NOMO-1 treated with DMSO at 0.1 percent for 48 hours (cell line): Measurements from ENCODE around the gene CALHM1.
"Not testable (repeated sequence)": the region's sequence is repeated elsewhere in the genome, so short reads cannot be mapped to it uniquely, and the experiment has no call there.

Experiments
- DNase-seq: peaks from one replicate; lab custom pipeline; 2025; ENCODE audit not compliant: unreplicated experiment; lab: John Stamatoyannopoulos, UW

The CALHM1 gene

DNA sequence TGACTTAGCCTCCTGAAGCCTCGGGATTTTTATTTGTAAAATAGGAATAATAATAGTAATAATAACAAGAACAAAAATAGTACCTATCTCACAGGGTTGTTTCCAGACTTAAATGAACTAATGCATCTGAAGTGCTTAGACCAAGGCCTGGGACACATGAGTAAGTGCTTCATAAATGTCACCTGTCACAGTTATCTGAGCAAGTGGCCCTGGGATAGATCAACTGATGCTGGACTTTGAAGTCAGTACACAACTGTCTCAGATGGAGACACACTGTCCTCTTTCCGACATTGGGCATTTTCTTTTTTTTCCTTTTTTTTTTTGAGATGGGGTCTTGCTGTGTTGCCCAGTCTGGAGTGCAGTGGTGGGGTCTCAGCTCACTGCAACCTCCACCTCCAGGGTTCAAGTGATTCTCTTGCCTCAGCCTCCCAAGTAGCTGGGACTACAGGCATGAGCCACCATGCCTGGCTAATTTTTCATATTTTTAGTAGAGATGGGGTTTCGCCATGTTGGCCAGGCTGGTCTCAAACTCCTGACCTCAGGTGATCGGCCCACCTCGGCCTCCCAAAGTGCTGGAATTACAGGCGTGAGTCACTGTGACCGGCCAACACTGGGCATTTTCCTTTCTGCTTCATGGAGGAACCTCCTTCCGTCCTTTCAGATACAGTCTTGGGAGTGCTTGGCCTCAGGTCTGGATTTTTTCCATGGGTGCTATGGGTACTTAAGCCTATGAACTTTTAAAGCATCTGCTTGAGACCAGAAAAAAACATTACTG is 28.1 kb upstream of the CALHM1 start:
- DNase-seq, result not testable (repeated sequence)

DNA sequence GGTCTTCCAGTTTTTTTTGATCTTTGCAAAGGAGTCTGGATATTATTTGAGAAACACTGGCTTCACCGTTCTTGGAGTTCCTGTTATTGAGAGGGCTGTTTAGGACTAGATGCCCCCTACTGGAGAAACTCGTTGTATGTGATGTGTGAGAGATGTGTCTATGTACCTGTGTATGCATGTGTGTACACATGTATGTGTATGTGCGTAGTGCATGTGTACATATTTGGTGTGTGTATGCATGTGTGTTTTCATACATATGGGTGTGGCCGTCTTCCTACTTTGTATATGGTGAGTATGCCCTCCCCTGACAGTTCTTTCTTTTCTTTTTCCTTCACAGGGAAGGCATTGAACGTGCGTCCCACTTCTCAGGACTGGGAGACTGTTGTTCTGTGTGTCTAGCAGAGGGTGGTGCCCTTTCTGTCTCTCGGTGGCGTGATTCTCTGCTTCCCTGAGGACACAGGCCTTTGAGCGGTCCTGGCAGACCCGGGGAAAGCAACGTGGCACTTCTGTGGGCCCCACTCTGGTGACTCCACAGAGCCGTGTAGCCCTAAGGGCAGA is 23.4 kb upstream of the CALHM1 start:
- DNase-seq, result peak; percentile 75

- no peak for DNase-seq
Measured at GRCh38 chr10:103480521-103480920, 21.8 kb upstream of the CALHM1 start.

- DNase-seq, result no peak
Measured at GRCh38 chr10:103479135-103479534, 20.4 kb upstream of the CALHM1 start, which contains the start of gene CALHM3. Gene CALHM3 (minus strand): TSS chr10:103479240. CDS start chr10:103479032, 208 bp downstream.

- no peak for DNase-seq
Measured at GRCh38 chr10:103478671-103479070, 20.0 kb upstream of the CALHM1 start.

GRCh38 chr10:103476046-103476768 is 17.5 kb upstream of the CALHM1 start:
- peak; percentile 47 for DNase-seq

GRCh38 chr10:103475437-103475836 is 16.7 kb upstream of the CALHM1 start:
- no peak for DNase-seq

GRCh38 chr10:103474077-103474476 is 15.4 kb upstream of the CALHM1 start:
- DNase-seq, result no peak

DNA sequence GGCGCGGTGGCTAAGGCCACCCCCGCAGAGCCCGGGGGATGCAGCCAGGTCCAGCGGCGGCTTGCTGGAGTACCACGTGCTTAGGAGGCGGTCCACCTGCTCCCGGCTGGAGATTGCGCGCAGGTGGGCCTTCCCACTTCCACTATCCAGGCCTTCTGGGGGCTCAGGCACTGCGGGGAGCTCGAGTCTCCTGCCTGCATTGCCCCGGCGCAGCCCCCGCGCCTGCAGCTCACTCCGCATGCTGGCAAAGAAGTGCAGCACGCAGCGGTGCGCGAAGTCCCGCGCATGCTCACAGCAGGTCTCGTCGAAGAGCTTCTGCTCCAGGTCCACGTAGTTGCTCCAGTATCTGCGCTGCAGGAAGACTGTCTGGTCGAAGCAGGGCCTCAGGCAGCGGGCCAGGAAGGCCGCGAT is 14.6 kb upstream of the CALHM1 start:
- DNase-seq, result no peak

- DNase-seq, result peak; percentile 76
Measured at GRCh38 chr10:103472005-103472404, 13.3 kb upstream of the CALHM1 start.

DNA sequence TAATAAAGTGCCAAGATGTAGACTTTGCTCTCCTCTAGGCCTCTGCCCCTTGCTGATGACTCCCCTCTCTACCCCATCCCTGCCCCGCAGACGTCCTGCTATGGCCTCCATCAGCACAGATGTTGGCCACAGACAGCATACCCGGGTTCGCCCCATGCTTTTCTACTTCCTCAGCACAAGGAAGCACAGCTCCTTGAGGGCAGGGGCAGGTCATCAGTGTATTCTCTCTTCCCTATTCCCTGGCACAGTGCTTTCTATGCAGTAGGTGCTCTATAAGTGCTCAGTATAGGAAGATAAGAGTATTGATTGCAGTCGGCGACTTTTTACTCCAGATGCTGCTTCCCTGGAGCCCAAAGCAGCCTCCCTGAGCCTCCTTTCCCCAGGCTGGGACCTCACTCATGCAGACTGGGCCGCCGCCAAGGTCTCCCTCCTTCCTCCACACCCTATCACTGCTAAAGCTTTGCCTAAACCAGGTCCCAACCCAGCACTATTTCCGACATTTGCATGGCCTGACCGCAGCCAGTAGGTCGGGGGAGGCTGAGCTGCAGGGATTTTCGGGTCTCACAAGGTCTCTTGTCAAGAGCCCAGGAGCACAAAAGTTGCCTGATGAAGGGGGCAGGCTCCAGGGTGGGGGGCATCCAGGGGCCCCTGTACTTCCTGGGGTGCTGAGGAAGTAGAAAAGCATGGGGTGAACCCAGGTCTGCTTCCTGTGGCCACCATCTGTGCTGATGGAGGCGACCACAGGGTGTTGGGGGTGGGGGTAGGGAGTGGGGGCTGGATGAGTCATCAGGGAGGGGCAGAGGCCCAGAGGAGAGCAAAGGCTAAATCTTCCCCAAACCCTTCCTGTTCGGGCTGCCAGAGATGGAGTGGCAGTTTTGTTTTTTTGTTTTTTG is 12.3 kb upstream of the CALHM1 start:
- peak; percentile 87 for DNase-seq

DNA sequence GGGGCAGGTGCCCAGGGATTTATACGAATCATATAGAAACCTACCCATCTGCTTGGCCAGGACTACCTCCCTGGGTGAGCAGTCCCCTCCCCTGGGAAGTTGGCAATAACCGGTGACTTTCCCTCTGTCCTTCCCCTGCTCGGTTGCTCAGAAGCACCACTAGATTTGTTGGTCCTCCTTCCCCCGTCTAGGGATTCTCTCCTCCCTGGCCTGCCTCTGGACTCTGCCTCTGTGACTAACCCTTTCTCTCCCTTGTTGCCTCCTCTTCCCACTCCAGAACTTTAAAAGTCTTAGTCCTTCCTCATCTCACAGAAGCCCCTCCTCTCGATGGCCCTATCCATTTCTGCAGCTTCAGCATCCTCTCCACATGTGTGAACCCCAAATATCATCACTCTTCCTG is 10.5 kb upstream of the CALHM1 start:
- DNase-seq, result no peak

- no peak for DNase-seq
Measured at GRCh38 chr10:103467406-103467805, 8.7 kb upstream of the CALHM1 start.

- DNase-seq, result no peak
Measured at GRCh38 chr10:103466734-103467133, 8.0 kb upstream of the CALHM1 start.

DNA sequence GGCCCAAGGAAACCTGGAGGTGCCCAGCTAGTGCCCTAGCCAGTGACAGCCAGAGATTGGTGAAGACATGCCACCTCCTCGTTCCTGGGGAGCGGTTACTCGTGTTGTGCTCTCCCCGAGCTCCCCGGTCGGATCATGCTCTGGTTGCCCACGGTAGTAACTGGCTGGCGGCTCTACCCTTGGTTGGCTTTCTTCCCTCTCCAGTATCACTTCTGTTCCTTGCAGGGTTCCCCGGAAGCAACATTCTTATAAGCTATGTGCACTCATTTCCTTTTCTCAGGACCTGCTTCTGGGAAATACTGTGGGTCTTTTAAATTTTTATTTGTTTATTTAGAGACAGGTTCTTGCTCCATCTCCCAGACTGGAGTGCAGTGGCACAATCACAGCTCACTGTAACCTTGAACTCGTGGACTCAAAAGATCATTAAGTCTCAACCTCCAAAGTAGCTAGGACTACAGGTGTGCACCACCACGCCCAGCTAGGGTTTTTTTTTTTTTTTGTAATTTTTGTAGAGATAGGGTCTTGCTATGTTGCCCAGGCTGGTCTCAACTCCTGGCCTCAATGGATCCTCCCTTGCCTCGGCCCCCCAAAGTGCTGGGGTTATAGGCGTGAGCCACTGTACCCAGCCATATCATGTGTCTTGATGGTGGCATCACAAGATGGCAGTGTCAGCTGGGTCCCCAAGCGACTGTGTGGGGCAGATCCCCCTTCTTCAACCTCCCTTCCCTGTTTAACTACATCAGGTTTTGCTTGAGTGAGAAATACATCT is 6.9 kb upstream of the CALHM1 start:
- no peak for DNase-seq

DNA sequence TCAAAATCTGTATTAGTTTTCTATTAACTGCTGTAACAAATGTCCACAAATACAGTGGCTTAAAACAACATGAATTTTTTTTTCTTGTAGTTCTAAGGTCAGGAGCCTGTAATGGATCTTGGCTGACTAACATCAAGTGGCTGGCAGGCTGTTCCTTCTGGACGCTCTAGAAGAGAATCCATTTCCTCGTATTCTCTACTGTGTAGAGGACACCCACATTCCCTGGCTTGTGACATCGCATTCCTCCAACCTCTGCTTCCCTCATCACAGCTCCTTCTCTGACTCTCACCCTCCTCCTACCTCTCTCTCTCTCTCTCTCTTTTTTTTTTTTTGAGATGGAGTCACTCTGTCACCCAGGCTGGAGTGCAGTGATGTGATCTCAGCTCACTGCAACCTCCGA is 4.8 kb upstream of the CALHM1 start:
- DNase-seq, result no peak

- DNase-seq, result no peak
Measured at GRCh38 chr10:103459615-103460014, 915 bp upstream of the CALHM1 start.

DNA sequence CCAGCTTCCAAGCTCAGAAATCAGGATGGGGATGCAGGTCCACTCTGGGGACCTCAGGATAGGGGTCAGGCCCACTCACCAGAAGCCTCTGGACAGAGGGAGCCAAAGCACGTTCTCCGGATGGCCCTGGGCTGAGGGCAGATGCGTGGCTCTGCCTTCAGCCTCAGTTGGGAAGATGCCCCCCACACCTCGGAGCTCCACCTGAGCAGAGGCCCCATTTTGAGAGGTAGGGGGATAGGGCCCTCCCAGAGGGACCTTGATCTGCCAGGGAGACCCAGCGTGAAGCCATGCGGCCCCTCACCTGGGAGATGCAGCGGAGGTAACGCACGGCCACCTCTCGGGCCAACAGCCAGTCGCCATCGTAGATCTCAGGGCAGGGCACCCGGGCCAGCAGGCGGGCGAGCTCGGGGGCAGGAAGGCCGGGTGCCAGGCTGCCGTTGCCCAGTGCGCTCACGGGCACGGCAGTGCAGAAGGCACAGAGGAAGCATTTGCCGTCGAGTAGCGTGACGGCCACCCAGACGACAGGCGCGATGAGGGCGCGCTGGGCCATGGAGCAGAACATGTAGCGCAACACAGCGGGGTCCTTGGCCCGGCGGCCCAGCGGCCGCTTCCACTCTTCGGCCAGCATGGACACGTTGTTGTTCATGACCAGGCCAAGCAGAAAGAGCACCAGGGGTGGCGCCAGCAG is 660 bp downstream of the CALHM1 start:
- no peak for DNase-seq

DNA sequence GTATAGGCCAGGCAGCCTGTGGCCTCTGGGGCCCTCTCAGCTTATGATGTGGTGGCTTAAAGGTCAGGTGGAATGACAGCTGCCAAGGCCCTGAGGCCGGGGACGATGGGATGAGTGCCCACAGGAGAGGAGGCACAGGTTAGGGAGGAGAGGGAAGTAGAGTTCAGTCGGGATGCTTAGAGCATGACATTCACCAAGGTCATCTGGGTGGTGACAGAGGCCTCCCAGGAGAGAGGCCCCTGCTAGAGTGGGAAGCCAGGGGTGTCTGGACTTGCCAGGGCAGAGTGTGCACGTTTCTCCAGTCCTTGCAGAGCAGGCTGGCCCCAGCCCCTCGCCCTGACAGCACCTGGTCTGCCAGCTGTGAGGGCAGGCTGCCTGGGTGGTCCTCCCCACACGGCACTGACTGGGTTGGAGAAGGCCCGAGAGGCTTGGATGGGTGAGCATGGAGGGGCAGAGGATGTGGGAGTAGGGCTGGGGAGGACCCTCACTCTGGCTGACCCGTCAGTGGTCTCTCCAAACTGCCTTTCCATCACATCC is 1.5 kb downstream of the CALHM1 start:
- no peak for DNase-seq
